Measurements from ENCODE around the gene PDE6B.

- TF ChIP-seq CTCF (IDR thresholded peaks at IDR 0.05; ENCODE audit: insufficient read depth, low read length, poor library complexity, severe bottlenecking) (no peak), EZH2phosphoT487 (conservative IDR thresholded peaks at IDR 0.05; ENCODE audit: low read length) (no peak)
Observed at GRCh38 chr4:665751-666435, 40.5 kb downstream of the PDE6B start.
